GM21447 (cell line): Measurements from ENCODE around the gene LSM11.
A peak's percentile ranks its signal among the peaks of the same experiment; 100 is the strongest.
"Not testable (repeated sequence)": the region's sequence is repeated elsewhere in the genome, so short reads cannot be mapped to it uniquely, and the experiment has no call there.

ENCODE experiments used
- ATAC-seq: cut with Tn5 transposase; IDR thresholded peaks from one replicate; pipeline ENCODE4 v1.9.1; 2021; ENCODE audit not compliant: unreplicated experiment

LSM11 gene

GRCh38 chr5:157743163-157744050 is at the start of gene LSM11:
Gene LSM11, plus strand, starts transcription at chr5:157743712. Its CDS starts 39 bp downstream, at chr5:157743751.
- ATAC-seq: peak; percentile 86

DNA sequence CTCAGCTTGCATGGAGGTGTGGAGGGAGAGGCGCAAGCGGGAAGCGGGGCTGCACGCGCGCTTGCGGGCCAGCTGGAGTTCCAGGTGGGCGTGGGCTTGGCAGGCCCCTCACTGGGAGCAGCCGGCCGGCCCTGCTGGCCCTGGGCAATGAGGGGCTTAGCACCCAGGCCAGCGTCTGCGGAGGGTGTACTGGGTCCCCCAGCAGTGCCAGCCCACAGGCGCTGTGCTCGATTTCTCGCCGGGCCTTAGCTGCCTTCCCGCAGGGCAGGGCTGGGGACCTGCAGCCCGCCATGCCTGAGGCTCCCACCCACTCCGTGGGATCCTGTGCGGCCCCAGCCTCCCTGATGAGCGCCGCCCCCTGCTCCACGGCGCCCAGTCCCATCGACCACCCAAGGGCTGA is 49.7 kb upstream of the LSM11 start:
- not testable (repeated sequence) for ATAC-seq

DNA sequence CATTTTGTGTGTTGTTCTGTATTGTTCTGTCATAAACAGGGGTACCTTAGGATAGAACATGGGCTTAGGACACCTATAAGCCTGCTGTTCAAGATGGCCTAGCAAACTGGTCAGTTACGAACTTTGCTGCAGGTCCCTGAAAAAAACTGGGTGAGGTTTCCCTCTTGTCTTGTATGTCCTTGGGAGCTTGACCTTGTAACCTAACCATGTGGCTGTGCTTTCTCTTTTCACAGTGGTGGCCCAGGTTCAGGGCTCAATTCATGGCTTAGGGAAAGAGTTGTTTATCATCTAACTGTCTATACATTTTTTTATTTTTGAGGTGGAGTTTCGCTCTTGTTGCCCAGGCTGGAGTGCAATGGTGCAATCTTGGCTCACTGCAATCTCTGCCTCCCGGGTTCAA is 47.4 kb upstream of the LSM11 start:
- not testable (repeated sequence) for ATAC-seq

DNA sequence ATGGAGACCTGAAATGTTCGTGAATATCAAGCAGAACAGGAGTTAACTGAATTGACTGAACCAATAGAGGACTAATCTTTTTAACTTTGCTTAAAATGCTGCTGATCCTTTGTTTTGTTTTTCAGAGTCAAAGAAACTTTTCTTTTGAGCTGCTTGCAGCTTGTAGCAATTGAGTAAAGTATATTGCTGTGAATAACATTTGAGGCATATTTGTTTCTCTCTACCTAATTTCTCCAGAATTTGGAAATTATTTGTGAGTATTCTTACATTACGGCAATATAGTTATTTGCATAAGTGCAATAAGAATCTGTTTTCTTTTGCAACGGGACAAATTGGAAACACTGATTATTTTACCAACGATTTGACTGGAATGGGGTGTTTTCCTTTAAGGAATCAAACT is 44.8 kb upstream of the LSM11 start:
- not testable (repeated sequence) for ATAC-seq

DNA sequence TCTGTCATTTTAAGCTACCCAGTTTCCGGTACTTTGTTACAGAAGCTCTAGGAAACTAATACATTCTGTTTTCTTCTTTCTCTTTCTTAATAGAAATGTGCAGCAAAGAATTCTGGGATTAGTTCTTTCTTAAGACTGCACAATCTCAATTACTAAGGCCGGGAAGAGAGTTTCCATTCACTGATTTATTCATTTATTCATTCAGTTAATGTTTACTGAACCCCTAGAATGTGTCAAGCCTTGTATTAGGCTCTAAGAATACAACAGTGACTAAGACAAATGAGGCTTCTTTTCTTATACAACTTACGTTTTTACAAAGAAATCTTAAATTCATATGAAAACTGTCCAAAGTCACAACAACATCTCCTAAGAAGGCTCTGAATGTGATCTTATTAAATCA is 39.8 kb upstream of the LSM11 start:
- ATAC-seq: no peak

- no peak for ATAC-seq
Observed at GRCh38 chr5:157708866-157709265, 34.6 kb upstream of the LSM11 start.

GRCh38 chr5:157709346-157709745 is 34.2 kb upstream of the LSM11 start:
- ATAC-seq: no peak

- ATAC-seq: no peak
Observed at GRCh38 chr5:157710431-157710830, 33.1 kb upstream of the LSM11 start.

GRCh38 chr5:157710882-157711281 is 32.6 kb upstream of the LSM11 start:
- ATAC-seq: no peak

GRCh38 chr5:157713830-157714595 is 29.5 kb upstream of the LSM11 start:
- no peak for ATAC-seq

DNA sequence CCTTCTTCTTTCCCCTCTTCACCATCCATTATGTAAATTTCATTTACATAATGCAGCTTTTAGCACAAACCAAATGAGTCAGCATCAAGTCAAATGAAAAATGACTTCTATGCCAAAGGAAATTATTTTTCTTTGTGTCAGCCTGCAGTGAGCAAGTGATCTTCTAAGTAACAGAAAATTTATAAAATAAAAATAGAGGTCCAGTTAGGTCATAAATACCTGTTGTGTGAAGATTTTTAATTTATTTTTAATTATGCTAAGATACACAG is 29.0 kb upstream of the LSM11 start:
- no peak for ATAC-seq

DNA sequence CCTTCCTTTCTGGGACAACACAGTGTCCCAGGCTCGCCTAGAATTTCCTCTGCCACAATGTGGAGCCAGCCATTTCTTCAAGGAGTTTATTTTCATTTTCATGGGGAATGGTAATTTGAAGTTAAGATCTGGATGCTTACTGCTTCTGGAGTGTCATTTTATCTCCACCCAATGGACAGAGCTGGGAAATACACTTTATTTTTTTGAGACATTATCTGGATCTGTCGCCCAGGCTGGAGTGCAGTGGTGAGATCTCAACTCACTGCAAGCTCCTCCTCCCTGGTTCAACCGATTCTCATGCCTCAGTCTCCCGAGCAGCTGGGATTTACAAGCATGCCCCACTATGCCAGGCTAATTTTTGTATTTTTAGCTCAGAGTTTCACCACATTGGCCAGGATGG is 25.0 kb upstream of the LSM11 start:
- ATAC-seq: peak; percentile 75

DNA sequence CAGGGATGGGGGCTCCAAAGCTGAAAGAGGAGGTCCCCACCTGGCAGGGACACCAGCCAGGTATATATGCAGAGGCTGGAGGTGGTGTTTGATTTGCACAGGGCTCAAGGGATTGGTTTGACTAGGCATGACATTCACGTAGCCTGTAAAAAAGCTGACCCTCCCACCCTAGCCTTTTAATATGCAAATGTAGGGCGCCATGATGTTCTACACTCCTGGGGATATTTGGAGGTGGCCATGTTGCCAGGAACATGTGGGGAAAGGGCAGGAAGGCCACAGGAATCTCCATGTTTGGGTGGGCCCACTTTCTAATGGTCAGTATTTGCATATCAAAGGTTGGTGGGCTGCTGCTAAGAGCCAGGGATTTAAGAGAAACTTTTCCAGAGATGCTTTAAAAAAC is 24.3 kb upstream of the LSM11 start:
- ATAC-seq: no peak

- ATAC-seq: no peak
Observed at GRCh38 chr5:157721159-157721558, 22.4 kb upstream of the LSM11 start.

- not testable (repeated sequence) for ATAC-seq
Observed at GRCh38 chr5:157722895-157723294, 20.6 kb upstream of the LSM11 start.

GRCh38 chr5:157726607-157727006 is 16.9 kb upstream of the LSM11 start:
- not testable (repeated sequence) for ATAC-seq

DNA sequence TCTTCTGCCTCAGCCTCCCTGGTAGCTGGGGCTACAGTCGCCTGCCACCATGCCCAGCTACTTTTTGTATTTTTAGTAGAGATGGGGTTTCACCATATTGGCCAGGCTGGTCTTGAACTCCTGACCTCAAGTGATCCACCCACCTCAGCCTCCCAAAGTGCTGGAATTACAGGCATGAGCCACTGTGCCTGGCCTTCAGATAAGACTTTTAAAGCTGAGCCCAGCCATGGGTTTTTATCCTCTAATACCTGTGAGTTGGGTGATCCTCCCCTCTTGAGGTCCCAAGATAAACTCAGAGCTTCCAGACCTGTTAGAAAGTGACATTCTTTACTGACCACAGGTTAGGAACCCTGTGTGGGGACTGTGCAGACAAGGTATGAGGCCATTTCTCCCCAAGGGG is 15.7 kb upstream of the LSM11 start:
- not testable (repeated sequence) for ATAC-seq

- ATAC-seq: peak; percentile 62
Observed at GRCh38 chr5:157729858-157730257, 13.7 kb upstream of the LSM11 start.

DNA sequence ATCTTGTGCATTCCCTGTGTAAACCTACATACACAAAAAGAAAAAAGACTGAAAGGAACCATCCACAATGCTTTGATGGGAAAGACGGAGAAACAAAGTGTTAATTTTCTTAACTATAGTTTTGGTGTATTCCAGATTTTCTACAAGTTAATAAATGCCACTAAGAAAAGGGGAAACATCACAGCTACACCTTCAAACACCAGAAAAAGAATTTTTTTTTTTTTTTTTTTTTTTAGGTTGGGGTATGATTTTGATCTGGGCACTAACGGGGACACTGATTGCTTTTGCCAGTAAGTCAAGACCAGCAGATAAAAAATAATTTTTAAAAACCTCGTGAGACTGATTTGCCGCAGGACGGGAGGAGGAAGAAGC is 12.6 kb upstream of the LSM11 start:
- no peak for ATAC-seq

- ATAC-seq: peak; percentile 91
Observed at GRCh38 chr5:157731272-157732129, 12.0 kb upstream of the LSM11 start, which contains the start of gene THG1L. Gene THG1L, plus strand, starts transcription at chr5:157731420. Its CDS starts 21 bp downstream, at chr5:157731441.

DNA sequence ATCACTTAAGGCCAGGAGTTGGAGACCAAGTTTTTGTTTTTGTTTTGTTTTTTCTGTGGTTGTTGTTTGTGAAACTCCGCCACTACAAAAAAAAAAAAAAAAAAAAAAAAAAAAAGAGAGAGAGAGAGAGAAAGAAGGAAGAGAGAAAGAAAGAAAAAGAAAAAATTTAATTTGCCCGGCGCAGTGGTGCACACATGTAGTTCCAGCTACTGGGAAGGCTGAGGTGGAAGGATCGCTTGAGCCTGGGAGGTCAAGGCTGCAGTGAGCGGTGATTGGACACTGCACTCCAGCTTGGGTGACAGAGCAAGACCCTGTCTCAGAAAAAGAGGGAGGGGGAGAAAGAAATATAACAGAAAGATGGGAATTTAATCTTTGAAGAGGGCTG is 11.4 kb upstream of the LSM11 start:
- no peak for ATAC-seq
